GM12892 (cell line): ENCODE results near the gene NR4A1.

Source experiments
- POLR2A ChIP-seq: IDR thresholded peaks from 2 replicates; pipeline ENCODE4 v1.6.1; 2011; ENCODE audit warnings: low read depth, low read length, control low read depth
- POLR2AphosphoS5 ChIP-seq: IDR thresholded peaks from 2 replicates; pipeline ENCODE4 v1.6.1; 2011; ENCODE audit warnings: low read depth, low read length, control low read depth
- TAF1 ChIP-seq: IDR thresholded peaks from 2 replicates; pipeline ENCODE4 v1.6.1; 2011; ENCODE audit warnings: low read depth, mild to moderate bottlenecking, control low read depth, low read length, borderline replicate concordance

DNA sequence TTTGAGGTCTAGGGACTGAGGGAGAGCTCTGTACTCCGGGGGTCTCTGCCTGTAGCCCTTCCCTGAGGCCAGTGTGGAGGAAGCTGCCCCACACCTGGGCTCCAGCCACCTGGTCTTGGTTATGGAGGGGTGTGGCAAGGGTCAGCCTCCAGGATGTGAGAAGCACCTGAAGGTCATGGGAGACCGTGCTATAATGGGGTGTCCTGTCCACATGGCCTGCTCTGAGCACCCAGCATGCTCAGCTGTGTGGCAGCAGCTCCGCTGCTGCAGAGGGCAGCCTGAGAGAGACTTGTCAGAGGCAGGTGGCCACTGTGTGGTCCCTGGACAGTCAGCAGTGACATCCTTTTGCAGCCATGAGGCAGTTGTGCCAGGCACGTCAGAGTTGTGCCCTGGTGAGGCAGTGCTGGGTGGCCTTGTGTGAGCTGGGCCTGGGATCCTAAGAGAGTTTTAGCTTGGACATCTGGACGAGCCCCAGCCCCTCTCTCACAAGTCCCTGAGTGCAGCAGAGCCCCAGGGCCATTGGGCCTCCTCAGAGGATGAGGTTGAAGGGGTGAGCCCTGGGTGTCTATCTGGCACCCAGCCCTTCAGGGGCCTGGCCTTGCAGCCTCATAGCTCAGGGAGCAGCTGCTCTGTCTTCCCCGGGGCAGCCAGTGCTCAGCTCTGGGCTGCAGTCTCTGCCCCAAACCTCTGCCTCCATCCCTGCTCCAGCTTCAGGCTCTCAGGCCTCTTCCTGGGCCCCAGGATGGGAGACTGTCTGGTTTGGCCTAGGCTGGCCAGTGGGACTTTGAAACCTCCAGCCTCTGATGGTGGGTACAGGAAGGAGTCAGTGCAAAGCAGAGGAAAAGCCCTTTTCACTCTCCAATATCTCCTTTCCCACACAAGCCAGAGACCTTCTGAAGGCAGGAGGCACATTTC, 11.2 kb downstream of the NR4A1 start:
- no peak for TF ChIP-seq POLR2A
- no peak for TF ChIP-seq POLR2AphosphoS5
- no peak for TF ChIP-seq TAF1
